Epithelial cell of esophagus (primary cell): ENCODE results near the gene MMP14.

Source experiments
- DNase-seq: peaks from one replicate; pipeline ENCODE4 v3.0.0; 2010; ENCODE audit warnings: low read depth
- H3K4me3 ChIP-seq: 2 replicates; pipeline ENCODE4 v1.5.1; 2011; ENCODE audit warnings: mild to moderate bottlenecking, low read length, control low read depth
- CTCF ChIP-seq: IDR thresholded peaks from 2 replicates; pipeline ENCODE4 v1.5.1; 2011; ENCODE audit warnings: low read depth, mild to moderate bottlenecking, low read length, control low read depth, inconsistent platforms; ENCODE audit not compliant: insufficient read depth; ENCODE audit errors: missing control alignments

Gene MMP14

GRCh38 chr14:22875003-22875747, 38.8 kb downstream of the MMP14 start:
- TF ChIP-seq CTCF: no peak
- H3K4me3 ChIP-seq: no peak overlapping the region
- DNase-seq: no peak

- TF ChIP-seq CTCF: no peak
- DNase-seq: no peak
- H3K4me3 ChIP-seq: no peak overlapping the region
Measured at GRCh38 chr14:22875748-22876319, 39.4 kb downstream of the MMP14 start.

- no peak for DNase-seq
- TF ChIP-seq CTCF: no peak
- H3K4me3 ChIP-seq: no peak overlapping the region
Measured at GRCh38 chr14:22877000-22877501, 40.7 kb downstream of the MMP14 start.

- TF ChIP-seq CTCF: no peak
- DNase-seq: no peak
Measured at GRCh38 chr14:22878271-22879246, 42.2 kb downstream of the MMP14 start.

GRCh38 chr14:22882064-22882463, 45.7 kb downstream of the MMP14 start:
- H3K4me3 ChIP-seq: no peak overlapping the region
- DNase-seq: no peak
- TF ChIP-seq CTCF: no peak

More at GRCh38 chr14:22878271-22879246, 42.2 kb downstream of the MMP14 start:
- no peak overlapping the region for H3K4me3 ChIP-seq

GRCh38 chr14:22882529-22883172, 46.3 kb downstream of the MMP14 start:
- peak; percentile 80 for DNase-seq
- no peak overlapping the region for H3K4me3 ChIP-seq
- no peak for TF ChIP-seq CTCF
